Transverse colon (tissue), 4 donors: ENCODE measurements around the gene RAP1GAP2. TPM values are rescaled to one million over a fixed set of nuclear protein-coding genes. Genes with fewer than 3 reads are reported as not detected.

ENCODE experiments used
- DNase-seq: peaks from one replicate; pipeline ENCODE4 v3.0.0-alpha.2; 2019
- H3K27ac ChIP-seq, 4 donors: fragments of 200-600 bp; sonication (generic); 2 replicates each; pipeline ENCODE4 v1.5.1; 2016 to 2018; ENCODE audit warnings: inconsistent platforms in 4 of 4
- H3K27me3 ChIP-seq: fragments of 200-600 bp; sonication (generic); 2 replicates; pipeline ENCODE4 v1.5.1; 2017; ENCODE audit warnings: inconsistent platforms
- H3K36me3 ChIP-seq, 4 donors: fragments of 200-600 bp; sonication (generic); 2 replicates each; pipeline ENCODE4 v1.5.1; 2017 to 2019; ENCODE audit warnings: inconsistent platforms in 4 of 4
- H3K4me1 ChIP-seq, 4 donors: fragments of 200-600 bp; sonication (generic); 2 replicates each; pipeline ENCODE4 v1.5.1; 2017 to 2020; ENCODE audit warnings: inconsistent platforms in 4 of 4
- H3K4me3 ChIP-seq, 4 donors: fragments of 200-600 bp; sonication (generic); 1 replicate in 1 of 4; 2 replicates in 3 of 4; pipeline versions ENCODE4 v1.5.1 to v1.6.1; 2017 to 2019; ENCODE audit warnings: inconsistent platforms in 4 of 4
- H3K9me3 ChIP-seq, 2 donors: fragments of 200-600 bp; sonication (generic); 2 replicates each; pipeline ENCODE4 v1.5.1; 2017 to 2019; ENCODE audit warnings: inconsistent platforms in 2 of 2
- CTCF ChIP-seq, 5 experiments: fragments of 200-600 bp in 3 of 5; fragments of 450-650 bp in 2 of 5; sonication (generic) in 3 of 5; IDR thresholded peaks; 1 replicate in 2 of 5; 2 replicates in 3 of 5; pipeline ENCODE4 v1.5.1; 2016 to 2017; ENCODE audit warnings: antibody characterized with exemption in 5 of 5, inconsistent platforms in 3 of 5, mild to moderate bottlenecking in 2 of 5, moderate library complexity in 1 of 5
- EP300 ChIP-seq: sonication (generic); formaldehyde crosslinking; IDR thresholded peaks from one replicate; pipeline ENCODE4 v1.6.1; 2017; ENCODE audit warnings: antibody characterized with exemption, low read depth
- POLR2A ChIP-seq: fragments of 450-650 bp; IDR thresholded peaks from one replicate; pipeline ENCODE4 v1.6.1; 2016; ENCODE audit warnings: antibody characterized with exemption, mild to moderate bottlenecking, moderate library complexity
- POLR2AphosphoS5 ChIP-seq, 3 donors: sonication (generic); formaldehyde crosslinking; IDR thresholded peaks; one replicate each; pipeline ENCODE4 v1.6.1; 2016; ENCODE audit warnings: antibody characterized with exemption in 3 of 3
- WGBS, 2 donors: methylation state at CpG; one replicate each; pipeline ENCODE4 v1.1.5; 2018; ENCODE audit warnings: low coverage in 1 of 2; 5-methylcytosine and 5-hydroxymethylcytosine counted together
- in situ Hi-C, 4 donors: fragments of 200-750 bp; cut with MboI; loops; one replicate each; pipeline versions ENCODE4 v1.15.0 to v1.15.1; 2017; ENCODE audit warnings: low sequenced_read_pairs in 3 of 4, low pct_ligation_motif_present in 1 of 4, low pct_unique_long_range_greater_than_20kb in 1 of 4
- intact Hi-C: fragments of 100-400 bp; cut with DNase I; formaldehyde crosslinking; loops from one replicate; pipeline ENCODE4 v1.15.1; 2023; ENCODE audit warnings: low total_unique reads
- total RNA-seq, 4 donors: library from RNA; depleted of rRNA; stranded (reverse); fragments of >200 nt; gene quantifications; one replicate each; pipeline ENCODE4 v1.1.0, GENCODE V29; 2016

RAP1GAP2 gene
- total RNA-seq, 4 donors from 2014 or later: 23.0 to 39.6 (median 33.9) TPM

- Histone ChIP-seq H3K4me1 (peaks cover 0 to 7% (median 4%) of the 10 kb centered on the region in 4 donors), H3K27me3 (no peaks in the 10 kb centered on the region), H3K27ac (no peak overlapping the region), H3K4me3 (no peak overlapping the region), H3K9me3 (no peaks in the 10 kb centered on the region), H3K36me3 (no peaks in the 10 kb centered on the region)
- in situ Hi-C loops: no loop called here
- 87 to 94% methylated on average over 3 to 15 of the region's 15 CpGs for WGBS, 2 donors
- intact Hi-C loops: no loop called here
- TF ChIP-seq EP300: no peak
- DNase-seq: no peak
Observed at GRCh38 chr17:2947588-2947950, 151.3 kb downstream of the RAP1GAP2 start.

DNA sequence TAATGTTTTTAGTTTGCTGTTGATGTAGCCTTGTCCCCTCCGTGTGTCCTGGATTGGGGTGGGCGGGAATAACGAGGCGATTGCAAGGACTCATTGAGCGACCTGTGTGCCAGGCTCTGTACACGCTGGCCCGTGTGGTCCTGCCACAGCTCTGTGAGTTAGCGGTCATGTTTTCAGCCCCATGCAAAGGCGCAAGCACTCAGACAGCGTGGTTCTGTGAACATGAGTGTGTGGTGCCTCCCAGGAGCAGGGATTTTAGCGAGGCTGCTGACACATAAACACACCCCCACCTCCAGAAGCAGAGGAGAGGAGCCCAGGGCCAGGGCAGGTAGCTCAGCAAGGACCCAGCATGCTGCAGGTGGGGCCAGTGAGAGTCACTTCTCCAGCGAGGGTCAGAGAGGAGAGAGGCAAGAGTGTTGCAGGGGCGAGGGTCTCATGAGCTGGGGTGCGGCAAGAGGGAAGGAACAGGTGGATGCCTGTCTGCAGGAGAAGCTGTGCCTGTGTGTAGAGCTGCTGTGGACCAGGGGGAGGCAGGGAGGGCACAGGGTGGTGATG, 151.8 kb downstream of the RAP1GAP2 start:
- intact Hi-C loops: no loop called here
- in situ Hi-C loops: no loop called here
- H3K36me3 ChIP-seq: no peaks in the 10 kb centered on the region
- no peak overlapping the region for H3K4me3 ChIP-seq
- TF ChIP-seq EP300: no peak
- TF ChIP-seq CTCF (IDR thresholded peaks at IDR 0.05): no peak
- TF ChIP-seq POLR2AphosphoS5 (IDR thresholded peaks at IDR 0.05): no peak
- no peak for TF ChIP-seq POLR2A
- H3K27me3 ChIP-seq: no peaks in the 10 kb centered on the region
- WGBS, 2 donors: 73 to 85% methylated on average over 2 to 14 of the region's 14 CpGs
- no peak overlapping the region for H3K27ac ChIP-seq
- no peaks in the 10 kb centered on the region for H3K9me3 ChIP-seq
- H3K4me1 ChIP-seq: peaks cover 0 to 7% (median 4%) of the 10 kb centered on the region in 4 donors
- DNase-seq: no peak

GRCh38 chr17:2948721-2949468, 152.7 kb downstream of the RAP1GAP2 start:
- Histone ChIP-seq H3K4me3 (no peak overlapping the region), H3K4me1 (peaks cover 0 to 7% (median 1%) of the 10 kb centered on the region in 4 donors), H3K27ac (peak overlapping the region in 1 of 4 donors; percentile 30), H3K27me3 (no peaks in the 10 kb centered on the region), H3K9me3 (no peaks in the 10 kb centered on the region), H3K36me3 (no peaks in the 10 kb centered on the region)
- DNase-seq: no peak
- in situ Hi-C loops (no loop called here), intact Hi-C loops (no loop called here)
- 80% methylated on average over 3 to 18 of the region's 19 CpGs for WGBS, 2 donors
- no peak for TF ChIP-seq CTCF (IDR thresholded peaks at IDR 0.05)
- TF ChIP-seq EP300: no peak
- TF ChIP-seq POLR2A: no peak
- no peak for TF ChIP-seq POLR2AphosphoS5 (IDR thresholded peaks at IDR 0.05)

DNA sequence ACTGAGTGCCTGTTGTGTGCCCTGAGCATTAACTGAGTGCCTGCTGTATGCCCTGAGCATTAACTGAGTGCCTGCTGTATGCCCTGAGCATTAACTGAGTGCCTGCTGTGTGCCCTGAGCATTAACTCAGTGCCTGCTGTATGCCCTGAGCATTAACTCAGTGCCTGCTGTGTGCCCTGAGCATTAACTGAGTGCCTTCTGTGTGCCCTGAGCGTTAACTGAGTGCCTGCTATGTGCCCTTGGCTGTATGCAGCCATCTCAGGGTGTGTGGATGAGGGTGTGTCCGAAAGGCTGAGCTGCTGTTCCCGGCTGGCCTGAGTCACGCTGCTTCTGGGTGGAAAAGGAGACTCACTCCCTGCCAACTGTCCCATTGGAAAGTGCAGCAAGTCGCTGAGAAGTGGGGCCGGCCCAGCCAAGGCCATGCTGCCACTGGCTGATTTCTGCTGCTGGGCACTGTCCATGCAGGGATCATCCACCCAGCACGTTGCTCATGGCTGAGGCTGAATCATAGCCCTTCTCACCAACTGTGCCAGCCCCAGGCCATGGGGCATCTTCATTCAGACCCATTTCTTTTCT, 153.3 kb downstream of the RAP1GAP2 start:
- intact Hi-C loops (no loop called here), in situ Hi-C loops (no loop called here)
- Histone ChIP-seq H3K9me3 (no peaks in the 10 kb centered on the region), H3K36me3 (no peaks in the 10 kb centered on the region), H3K4me1 (peaks cover 0 to 7% (median 1%) of the 10 kb centered on the region in 4 donors), H3K27me3 (no peaks in the 10 kb centered on the region), H3K4me3 (no peak overlapping the region), H3K27ac (peak overlapping the region in 1 of 4 donors; percentile 30)
- peak in 2 of 3 donors; percentile 10 to 30 for TF ChIP-seq POLR2AphosphoS5 (IDR thresholded peaks at IDR 0.05)
- no peak for TF ChIP-seq EP300
- peak; percentile 78 for DNase-seq
- 40 to 62% methylated on average over 1 to 7 of the region's 7 CpGs for WGBS, 2 donors

- Histone ChIP-seq H3K27me3 (no peaks in the 10 kb centered on the region), H3K4me3 (no peak overlapping the region), H3K9me3 (no peaks in the 10 kb centered on the region), H3K27ac (no peak overlapping the region), H3K4me1 (peaks cover 0 to 10% (median 4%) of the 10 kb centered on the region in 4 donors), H3K36me3 (no peaks in the 10 kb centered on the region)
- intact Hi-C loops (no loop called here), in situ Hi-C loops (no loop called here)
- 84 to 95% methylated on average over 3 to 10 of the region's 10 CpGs for WGBS, 2 donors
- DNase-seq: no peak
- TF ChIP-seq EP300: no peak
- no peak for TF ChIP-seq CTCF (IDR thresholded peaks at IDR 0.05)
- TF ChIP-seq POLR2AphosphoS5 (IDR thresholded peaks at IDR 0.05): no peak
- TF ChIP-seq POLR2A: no peak
Observed at GRCh38 chr17:2950846-2951245, 154.6 kb downstream of the RAP1GAP2 start.
